Right atrium auricular region (tissue), 2 donors: Measurements from ENCODE around the gene ADGRG3. TPM values are rescaled to one million over a fixed set of nuclear protein-coding genes. Genes with fewer than 3 reads are reported as not detected.

Experiments used
- DNase-seq: peaks from one replicate; pipeline ENCODE4 v3.0.0-alpha.2; 2019; ENCODE audit warnings: low spot score
- H3K27ac ChIP-seq, 2 donors: fragments of 200-600 bp; sonication (generic); 1 replicate in 1 of 2; 2 replicates in 1 of 2; pipeline ENCODE4 v1.5.1; 2016 to 2019
- H3K27me3 ChIP-seq, 2 donors: fragments of 200-600 bp; sonication (generic); one replicate each; pipeline versions ENCODE4 v1.5.1 to v1.6.0; 2017 to 2019
- H3K36me3 ChIP-seq: fragments of 200-600 bp; sonication (generic); one replicate; pipeline ENCODE4 v1.5.1; 2016
- H3K4me1 ChIP-seq, 2 donors: fragments of 200-600 bp; sonication (generic); one replicate each; pipeline versions ENCODE4 v1.5.1 to v1.6.0; 2017 to 2019
- H3K4me3 ChIP-seq, 2 donors: fragments of 200-600 bp; sonication (generic); 1 replicate in 1 of 2; 2 replicates in 1 of 2; pipeline ENCODE4 v1.5.1; 2017 to 2019; ENCODE audit warnings: mild to moderate bottlenecking in 1 of 2, moderate library complexity in 1 of 2
- H3K9me3 ChIP-seq, 2 donors: fragments of 200-600 bp; sonication (generic); one replicate each; pipeline ENCODE4 v1.5.1; 2019
- CTCF ChIP-seq, 2 donors: fragments of 200-600 bp; sonication (generic); IDR thresholded peaks; one replicate each; pipeline ENCODE4 v1.5.1; 2019; ENCODE audit warnings: antibody characterized with exemption in 2 of 2
- total RNA-seq, 2 donors: library from RNA; depleted of rRNA; stranded (reverse); fragments of >200 nt; gene quantifications; one replicate each; pipeline ENCODE4 v1.1.0, GENCODE V29; 2016

ADGRG3 gene
- total RNA-seq, 2 donors from 2014 or later = 0.75 to 1.0 TPM

GRCh38 chr16:57622361-57623250 lies 45.5 kb upstream of the ADGRG3 start:
- Histone ChIP-seq H3K9me3 (no peaks in the 10 kb centered on the region), H3K4me1 (peaks cover 0 to 35% of the 10 kb centered on the region in 2 donors), H3K36me3 (no peaks in the 10 kb centered on the region), H3K4me3 (no peak overlapping the region), H3K27ac (no peak overlapping the region), H3K27me3 (no peaks in the 10 kb centered on the region)
- DNase-seq = no peak
- TF ChIP-seq CTCF (IDR thresholded peaks at IDR 0.05) = no peak

GRCh38 chr16:57623251-57624043 lies 44.7 kb upstream of the ADGRG3 start:
- Histone ChIP-seq H3K27me3 (no peaks in the 10 kb centered on the region), H3K4me3 (no peak overlapping the region), H3K27ac (no peak overlapping the region), H3K9me3 (no peaks in the 10 kb centered on the region), H3K36me3 (no peaks in the 10 kb centered on the region), H3K4me1 (peaks cover 0 to 43% of the 10 kb centered on the region in 2 donors)
- no peak for DNase-seq
- no peak for TF ChIP-seq CTCF (IDR thresholded peaks at IDR 0.05)

- Histone ChIP-seq H3K36me3 (no peaks in the 10 kb centered on the region), H3K4me3 (no peak overlapping the region), H3K9me3 (no peaks in the 10 kb centered on the region), H3K4me1 (peaks cover 0 to 46% of the 10 kb centered on the region in 2 donors), H3K27ac (no peak overlapping the region), H3K27me3 (no peaks in the 10 kb centered on the region)
- TF ChIP-seq CTCF (IDR thresholded peaks at IDR 0.05) = no peak
- DNase-seq = no peak
Observed at GRCh38 chr16:57624044-57624688, 43.9 kb upstream of the ADGRG3 start.

GRCh38 chr16:57624806-57625500 lies 43.2 kb upstream of the ADGRG3 start:
- Histone ChIP-seq H3K9me3 (no peaks in the 10 kb centered on the region), H3K27ac (no peak overlapping the region), H3K4me1 (peaks cover 0 to 46% of the 10 kb centered on the region in 2 donors), H3K27me3 (no peaks in the 10 kb centered on the region), H3K36me3 (no peaks in the 10 kb centered on the region), H3K4me3 (no peak overlapping the region)
- no peak for TF ChIP-seq CTCF (IDR thresholded peaks at IDR 0.05)
- DNase-seq = no peak

GRCh38 chr16:57626420-57627170 lies 41.5 kb upstream of the ADGRG3 start:
- H3K4me3 ChIP-seq = no peak overlapping the region
- H3K27ac ChIP-seq = peak overlapping the region in 1 of 2 donors; percentile 78
- H3K27me3 ChIP-seq = no peaks in the 10 kb centered on the region
- DNase-seq = no peak
- no peaks in the 10 kb centered on the region for H3K9me3 ChIP-seq
- no peak for TF ChIP-seq CTCF (IDR thresholded peaks at IDR 0.05)
- peaks cover 0 to 46% of the 10 kb centered on the region in 2 donors for H3K4me1 ChIP-seq
- no peaks in the 10 kb centered on the region for H3K36me3 ChIP-seq
